ENCODE data around the gene RAF1. TPM values are rescaled to one million over a fixed set of nuclear protein-coding genes. Genes with fewer than 3 reads are reported as not detected.
A peak's percentile ranks its signal among the peaks of the same experiment; 100 is the strongest.

Gene RAF1
- total and polyA plus RNA-seq, 2 of the 13 experiments (the other 11 are each of a cell fraction or from before 2014, with no cell fraction given): 72.2 to 91.4 TPM

- TF ChIP-seq ARID4A (CRISPR knock-in tag; IDR thresholded peaks at IDR 0.05; ENCODE audit: borderline replicate concordance) (peak; percentile 39; the same call in 1 of the 2 replicates), ZNF800 (CRISPR knock-in tag; IDR thresholded peaks at IDR 0.05) (no peak; the same call in none of the 2 replicates), MIXL1 (CRISPR knock-in tag; IDR thresholded peaks at IDR 0.05) (no peak), ARID2 (CRISPR knock-in tag; IDR thresholded peaks at IDR 0.05; ENCODE audit: borderline replicate concordance) (0 out of 2 replicates have a peak, but pooled peaks have one; percentile 47), TAF1 (CRISPR knock-in tag; IDR thresholded peaks at IDR 0.05) (peak; percentile 27; the same call in 1 of the 2 replicates), PAF1 (CRISPR knock-in tag; IDR thresholded peaks at IDR 0.05) (no peak), YY1 (IDR thresholded peaks at IDR 0.05; ENCODE audit: insufficient read depth, insufficient replicate concordance, low read depth, low read length) (peak; percentile 58), ASH2L (IDR thresholded peaks at IDR 0.05; ENCODE audit: insufficient read length, low read depth, low read length) (peak; percentile 28), IRF1 (CRISPR knock-in tag; IDR thresholded peaks at IDR 0.05; ENCODE audit: low read depth) (no peak), ZHX2 (IDR thresholded peaks at IDR 0.05; ENCODE audit: low read depth) (peak; percentile 66), ZHX2 (CRISPR knock-in tag; IDR thresholded peaks at IDR 0.05; ENCODE audit: borderline replicate concordance) (no peak), MYPOP (CRISPR knock-in tag; IDR thresholded peaks at IDR 0.05) (peak; percentile 35; the same call in 1 of the 2 replicates), ZNF263 (CRISPR knock-in tag; IDR thresholded peaks at IDR 0.05) (no peak), SMC3 (IDR thresholded peaks at IDR 0.05; ENCODE audit: low read length) (no peak)
Observed at GRCh38 chr3:12553921-12554391, 110.0 kb downstream of the RAF1 start (continued).
